SK-N-SH (cell line): ENCODE data around the gene PLCG2.

Experiments
- EP300 ChIP-seq, 2 experiments: IDR thresholded peaks; 2 replicates each; pipeline versions ENCODE4 v1.4.0 to v1.6.1; 2012; ENCODE audit warnings: borderline replicate concordance in 1 of 2, low read depth in 1 of 2, low read length in 1 of 2
- MAX ChIP-seq: IDR thresholded peaks from 2 replicates; pipeline ENCODE4 v1.4.0; 2012; ENCODE audit warnings: low read depth
- SIN3A ChIP-seq: IDR thresholded peaks from 2 replicates; pipeline ENCODE4 v1.6.1; 2012; ENCODE audit warnings: low read depth, mild to moderate bottlenecking, low read length, moderate library complexity, borderline replicate concordance
- ZBTB33 ChIP-seq: IDR thresholded peaks from 2 replicates; pipeline ENCODE4 v1.4.0; 2012; ENCODE audit warnings: low read depth, borderline replicate concordance
- TF ChIP-seq, protein P1 (sequence below): fragments of 200-600 bp; sonication (generic); IDR thresholded peaks from 2 replicates; pipeline ENCODE4 v1.6.1; 2017; ENCODE audit warnings: antibody characterized with exemption, mild to moderate bottlenecking, moderate library complexity

DNA sequence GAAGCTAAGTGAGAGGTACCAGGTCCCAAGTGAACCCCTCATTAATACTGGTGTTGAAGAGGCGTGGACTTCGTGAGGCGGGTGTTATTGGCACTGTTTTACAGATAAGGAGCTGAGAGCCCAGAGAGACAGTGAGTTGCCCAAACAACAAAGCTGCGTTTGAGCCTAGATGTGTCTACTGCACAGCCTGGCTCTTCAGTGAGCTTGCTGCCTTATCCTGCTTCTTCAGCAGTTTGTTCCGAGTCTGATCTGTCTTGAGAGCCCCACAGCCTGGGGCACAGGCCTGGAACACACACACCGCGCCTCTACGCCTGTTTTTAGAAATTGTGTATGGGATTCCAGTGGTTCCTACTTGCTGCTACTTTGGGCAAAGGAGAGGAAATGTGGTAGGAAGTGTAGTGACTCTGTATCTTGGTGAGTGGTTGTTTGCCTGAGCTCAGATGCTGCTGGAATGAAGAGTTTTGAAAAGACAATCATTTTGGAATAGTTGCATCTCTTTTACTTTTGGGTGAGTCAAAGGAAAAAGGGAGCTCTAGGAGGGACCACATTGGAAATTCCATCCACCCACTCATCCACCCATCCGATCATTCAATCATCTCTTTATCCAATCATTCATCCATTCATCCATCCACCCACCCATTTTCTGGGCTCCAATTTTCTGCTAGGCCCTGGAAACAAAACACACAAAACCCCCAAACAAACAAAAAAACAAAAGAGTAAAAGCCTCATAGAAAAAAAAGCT lies 22.3 kb upstream of the PLCG2 start:
- TF ChIP-seq, protein P1, sequence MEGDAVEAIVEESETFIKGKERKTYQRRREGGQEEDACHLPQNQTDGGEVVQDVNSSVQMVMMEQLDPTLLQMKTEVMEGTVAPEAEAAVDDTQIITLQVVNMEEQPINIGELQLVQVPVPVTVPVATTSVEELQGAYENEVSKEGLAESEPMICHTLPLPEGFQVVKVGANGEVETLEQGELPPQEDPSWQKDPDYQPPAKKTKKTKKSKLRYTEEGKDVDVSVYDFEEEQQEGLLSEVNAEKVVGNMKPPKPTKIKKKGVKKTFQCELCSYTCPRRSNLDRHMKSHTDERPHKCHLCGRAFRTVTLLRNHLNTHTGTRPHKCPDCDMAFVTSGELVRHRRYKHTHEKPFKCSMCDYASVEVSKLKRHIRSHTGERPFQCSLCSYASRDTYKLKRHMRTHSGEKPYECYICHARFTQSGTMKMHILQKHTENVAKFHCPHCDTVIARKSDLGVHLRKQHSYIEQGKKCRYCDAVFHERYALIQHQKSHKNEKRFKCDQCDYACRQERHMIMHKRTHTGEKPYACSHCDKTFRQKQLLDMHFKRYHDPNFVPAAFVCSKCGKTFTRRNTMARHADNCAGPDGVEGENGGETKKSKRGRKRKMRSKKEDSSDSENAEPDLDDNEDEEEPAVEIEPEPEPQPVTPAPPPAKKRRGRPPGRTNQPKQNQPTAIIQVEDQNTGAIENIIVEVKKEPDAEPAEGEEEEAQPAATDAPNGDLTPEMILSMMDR, result no peak
- TF ChIP-seq MAX (no peak), SIN3A (no peak), ZBTB33 (no peak), EP300 (IDR thresholded peaks at IDR 0.05; ENCODE audit: borderline replicate concordance in 1 of 2, low read depth in 1 of 2, low read length in 1 of 2) (no peak)
